ENCODE measurements around the gene LDB2.

Gene LDB2

DNA sequence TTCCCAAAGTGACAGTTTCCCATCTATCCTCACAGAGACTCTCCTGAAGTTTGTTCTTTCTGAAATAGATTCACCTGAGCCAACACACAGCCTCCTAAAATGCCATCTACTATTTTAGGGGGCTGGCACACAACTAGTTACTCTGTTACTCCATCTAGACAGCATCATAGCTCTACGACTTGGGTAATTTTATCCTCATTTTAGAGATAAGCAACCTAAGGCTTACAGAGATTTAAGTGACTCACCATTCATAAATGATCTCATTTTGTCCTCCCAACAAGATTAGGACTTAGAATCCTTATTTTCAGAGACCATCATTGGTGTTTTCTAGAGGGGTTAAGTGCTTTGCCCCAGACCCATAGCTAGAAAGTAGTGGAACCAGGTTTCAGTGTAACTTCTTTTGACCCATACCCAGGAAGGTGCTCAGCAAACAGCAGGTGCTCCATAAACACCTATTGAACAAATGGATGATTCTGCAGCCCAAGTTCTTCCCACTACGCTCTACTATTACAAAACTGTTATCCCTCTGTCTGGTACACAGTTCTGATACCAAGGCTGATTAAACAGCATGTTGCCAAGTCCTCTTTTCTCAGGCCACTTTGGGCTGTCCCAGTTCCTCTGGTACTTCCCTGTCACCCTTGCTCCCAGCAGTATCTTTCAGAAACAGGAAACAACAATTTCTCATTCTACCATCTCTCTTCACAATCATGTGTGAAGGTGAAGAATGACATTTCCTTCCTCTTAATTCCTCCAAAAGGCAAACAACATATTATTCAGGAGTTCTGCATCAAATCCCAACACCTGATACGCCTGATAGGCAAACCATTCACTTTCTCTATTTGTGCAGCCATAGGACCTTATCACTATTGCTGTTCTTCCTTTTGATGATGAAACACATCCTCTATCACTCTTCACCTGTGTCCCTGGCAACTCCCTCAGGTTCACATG is 367.5 kb downstream of the LDB2 start:
- TF ChIP-seq, protein P1, sequence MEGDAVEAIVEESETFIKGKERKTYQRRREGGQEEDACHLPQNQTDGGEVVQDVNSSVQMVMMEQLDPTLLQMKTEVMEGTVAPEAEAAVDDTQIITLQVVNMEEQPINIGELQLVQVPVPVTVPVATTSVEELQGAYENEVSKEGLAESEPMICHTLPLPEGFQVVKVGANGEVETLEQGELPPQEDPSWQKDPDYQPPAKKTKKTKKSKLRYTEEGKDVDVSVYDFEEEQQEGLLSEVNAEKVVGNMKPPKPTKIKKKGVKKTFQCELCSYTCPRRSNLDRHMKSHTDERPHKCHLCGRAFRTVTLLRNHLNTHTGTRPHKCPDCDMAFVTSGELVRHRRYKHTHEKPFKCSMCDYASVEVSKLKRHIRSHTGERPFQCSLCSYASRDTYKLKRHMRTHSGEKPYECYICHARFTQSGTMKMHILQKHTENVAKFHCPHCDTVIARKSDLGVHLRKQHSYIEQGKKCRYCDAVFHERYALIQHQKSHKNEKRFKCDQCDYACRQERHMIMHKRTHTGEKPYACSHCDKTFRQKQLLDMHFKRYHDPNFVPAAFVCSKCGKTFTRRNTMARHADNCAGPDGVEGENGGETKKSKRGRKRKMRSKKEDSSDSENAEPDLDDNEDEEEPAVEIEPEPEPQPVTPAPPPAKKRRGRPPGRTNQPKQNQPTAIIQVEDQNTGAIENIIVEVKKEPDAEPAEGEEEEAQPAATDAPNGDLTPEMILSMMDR (IDR thresholded peaks at IDR 0.05): no peak

DNA sequence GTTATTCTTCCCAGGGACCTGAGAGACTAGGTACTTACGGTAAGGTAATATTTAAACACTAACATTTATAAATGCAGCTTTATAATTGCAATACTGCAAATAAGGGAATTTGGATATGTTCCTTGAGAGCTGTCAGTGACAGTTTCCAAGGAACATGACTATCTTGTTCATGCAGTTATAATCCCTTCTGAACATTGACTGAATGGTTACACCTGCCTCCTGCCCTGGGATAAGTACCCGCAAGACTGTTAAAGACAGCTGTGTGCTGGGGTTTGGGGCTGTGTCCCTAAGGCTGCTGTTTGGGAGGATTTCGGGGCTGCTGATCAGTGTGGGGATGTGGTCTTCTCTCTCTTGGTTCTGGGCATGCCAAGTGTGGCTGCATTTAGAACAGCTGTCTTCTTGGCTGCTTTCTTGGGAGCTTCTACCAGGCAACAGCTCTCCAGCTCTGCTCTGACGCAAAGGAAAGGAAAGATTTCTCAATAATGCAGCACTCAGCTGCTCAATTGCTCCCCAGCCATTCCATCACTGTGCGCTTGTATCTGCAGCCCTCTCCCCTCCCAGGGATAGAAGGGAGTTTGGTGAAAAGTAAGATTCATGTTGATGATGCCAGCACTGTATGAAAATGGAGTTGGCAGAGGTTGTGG is 373.4 kb downstream of the LDB2 start:
- TF ChIP-seq, protein P1 (IDR thresholded peaks at IDR 0.05): no peak

DNA sequence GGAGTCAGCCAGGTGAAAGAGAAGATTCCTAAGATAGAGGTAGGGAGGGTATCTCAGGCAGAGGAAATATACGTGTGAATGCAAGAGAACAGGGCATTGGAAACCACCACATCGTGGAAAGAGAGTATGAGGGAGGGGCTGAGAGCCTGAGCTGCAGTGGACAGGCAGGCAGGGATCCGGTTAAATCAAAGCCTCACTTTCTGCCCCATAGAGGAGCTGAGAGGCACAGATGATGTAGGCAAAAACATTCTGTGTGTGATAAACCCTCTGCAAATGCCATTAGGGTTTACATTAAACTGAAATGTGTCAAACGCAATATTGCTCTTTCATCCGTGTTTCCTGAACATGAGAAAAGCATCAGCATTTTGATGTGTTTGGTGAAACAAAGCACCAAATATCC is 374.0 kb downstream of the LDB2 start:
- TF ChIP-seq, protein P1 (IDR thresholded peaks at IDR 0.05): no peak

DNA sequence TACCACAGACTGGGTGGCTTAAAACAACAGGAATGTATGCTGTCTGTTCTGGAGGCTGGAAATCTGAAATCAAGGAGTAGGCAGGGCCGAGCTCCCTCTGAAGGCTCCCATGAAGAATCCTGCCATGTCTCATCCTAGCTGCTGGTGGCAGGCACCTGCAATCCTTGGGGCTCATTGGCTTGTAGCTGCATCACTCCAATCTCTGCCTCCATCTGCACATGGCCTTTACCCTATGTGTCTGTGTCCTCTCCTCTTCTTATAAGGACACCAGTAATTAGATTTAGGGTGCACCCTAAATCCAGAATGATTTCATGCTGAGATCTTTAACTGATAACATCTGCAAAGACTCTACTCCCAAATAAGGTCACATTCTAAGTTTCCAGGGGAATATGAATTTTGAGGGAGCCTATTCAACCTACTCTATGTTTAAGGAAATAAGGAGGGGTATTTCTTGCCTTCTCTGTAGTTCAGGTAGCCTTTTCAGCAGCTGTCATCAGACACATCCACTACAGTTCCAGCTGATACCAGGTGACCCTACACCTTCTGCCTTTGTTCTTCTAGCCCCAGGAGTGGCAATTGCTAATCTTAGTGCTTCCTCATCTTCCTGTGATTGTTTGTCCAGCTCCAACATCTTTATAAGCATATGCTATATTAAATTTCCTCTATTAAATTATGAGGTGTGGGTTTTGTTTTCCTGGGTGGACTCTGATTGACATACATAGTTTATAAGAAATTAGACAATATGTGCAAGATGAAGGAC is 377.1 kb downstream of the LDB2 start:
- TF ChIP-seq, protein P1 (IDR thresholded peaks at IDR 0.05): no peak

DNA sequence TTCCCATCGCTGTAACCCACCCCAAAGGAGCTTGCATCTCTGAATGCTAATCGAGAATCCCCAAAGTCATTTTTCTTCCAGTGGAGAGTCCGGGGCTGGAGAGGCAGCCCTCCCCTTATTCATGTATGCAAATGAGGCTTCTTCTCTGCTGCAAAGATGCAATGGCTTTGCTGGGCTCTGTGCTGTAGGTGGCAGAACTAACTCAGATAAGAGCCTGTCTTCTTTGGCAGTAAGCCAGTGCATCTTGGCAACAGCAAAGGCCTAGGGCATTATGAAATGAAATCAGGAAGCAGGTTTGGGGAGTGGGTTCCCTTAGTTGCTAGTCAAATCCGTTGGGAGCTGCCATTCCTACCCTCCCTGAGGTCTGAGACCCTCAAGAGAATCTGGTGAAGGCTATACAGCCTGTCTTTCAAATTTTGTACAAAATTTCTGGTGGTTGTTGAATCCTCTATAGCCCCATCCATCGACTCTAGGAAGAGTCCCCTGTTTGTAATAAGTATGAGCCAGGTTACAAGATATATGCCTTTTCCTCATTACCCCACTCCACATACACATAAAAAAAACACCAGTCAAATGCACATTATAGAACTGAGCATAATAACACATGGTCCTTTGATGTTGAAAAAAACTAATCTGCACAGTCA is 381.5 kb downstream of the LDB2 start:
- TF ChIP-seq, protein P1 (IDR thresholded peaks at IDR 0.05): peak; percentile 57

DNA sequence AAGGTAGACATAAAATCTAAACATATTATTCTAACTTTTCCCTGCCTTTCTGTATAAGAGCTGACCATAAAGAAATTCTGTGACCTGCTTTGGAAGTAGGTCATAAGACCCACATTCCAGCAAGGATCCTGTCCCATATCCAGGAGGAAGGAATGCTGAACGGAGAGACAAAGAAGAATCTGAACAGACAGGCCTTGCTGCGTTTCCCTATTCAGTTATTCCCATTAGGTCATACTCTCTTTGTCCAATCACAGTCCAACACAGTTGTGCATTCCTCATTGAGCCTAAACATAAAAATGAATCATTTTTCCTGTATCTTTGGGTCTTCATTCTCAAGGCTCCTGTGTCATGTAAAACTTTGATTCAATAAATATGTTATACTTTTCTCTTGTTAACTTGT is 384.6 kb downstream of the LDB2 start:
- TF ChIP-seq, protein P1 (IDR thresholded peaks at IDR 0.05): no peak

DNA sequence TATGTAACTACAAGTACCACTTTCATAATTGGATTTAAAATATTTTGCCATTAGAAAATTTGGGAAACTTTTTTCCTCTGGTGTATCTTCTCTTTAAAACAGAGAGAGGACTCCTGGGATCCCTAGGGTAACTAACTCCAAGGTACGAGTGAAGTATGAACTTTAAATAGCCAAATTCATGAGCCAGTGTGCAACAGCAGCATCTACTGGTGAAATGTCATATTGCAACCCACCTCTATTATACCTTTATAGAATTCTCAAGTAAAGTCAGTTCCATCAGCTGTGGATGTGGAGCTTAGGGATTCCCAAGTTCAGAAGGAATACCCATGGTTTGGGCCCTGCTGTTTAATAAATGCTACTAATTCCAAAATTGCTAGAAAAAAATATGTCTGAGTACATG is 389.5 kb downstream of the LDB2 start:
- TF ChIP-seq, protein P1 (IDR thresholded peaks at IDR 0.05): peak; percentile 42; the same call in 1 of the 2 replicates
